GM19397 (cell line): ENCODE data around the gene CAMSAP1.

Experiments used
- ATAC-seq: cut with Tn5 transposase; IDR thresholded peaks from one replicate; pipeline ENCODE4 v1.9.1; 2021; ENCODE audit warnings: mild to moderate bottlenecking, moderate library complexity; ENCODE audit not compliant: unreplicated experiment

CAMSAP1 gene

GRCh38 chr9:135840539-135840938 is 66.8 kb downstream of the CAMSAP1 start:
- no peak for ATAC-seq

- ATAC-seq, result no peak
Observed at GRCh38 chr9:135840107-135840506, 67.2 kb downstream of the CAMSAP1 start.

GRCh38 chr9:135839516-135839915 is 67.8 kb downstream of the CAMSAP1 start:
- ATAC-seq, result no peak

GRCh38 chr9:135835131-135835530 is 72.2 kb downstream of the CAMSAP1 start:
- ATAC-seq, result no peak

- no peak for ATAC-seq
Observed at GRCh38 chr9:135833864-135834263, 73.5 kb downstream of the CAMSAP1 start.

- ATAC-seq, result no peak
Observed at GRCh38 chr9:135830496-135830895, 76.8 kb downstream of the CAMSAP1 start.

GRCh38 chr9:135828656-135829055 is 78.7 kb downstream of the CAMSAP1 start:
- no peak for ATAC-seq

GRCh38 chr9:135827866-135828580 is 79.3 kb downstream of the CAMSAP1 start:
- ATAC-seq, result no peak

GRCh38 chr9:135827301-135827700 is 80.0 kb downstream of the CAMSAP1 start:
- ATAC-seq, result no peak

GRCh38 chr9:135826188-135826545 is 81.2 kb downstream of the CAMSAP1 start:
- no peak for ATAC-seq

GRCh38 chr9:135825435-135826187 is 81.7 kb downstream of the CAMSAP1 start:
- no peak for ATAC-seq

- ATAC-seq, result no peak
Observed at GRCh38 chr9:135823036-135823435, 84.3 kb downstream of the CAMSAP1 start.

GRCh38 chr9:135822374-135822755 is 85.0 kb downstream of the CAMSAP1 start:
- no peak for ATAC-seq

GRCh38 chr9:135821733-135822373 is 85.5 kb downstream of the CAMSAP1 start:
- ATAC-seq, result no peak

- no peak for ATAC-seq
Observed at GRCh38 chr9:135821116-135821515, 86.2 kb downstream of the CAMSAP1 start.

GRCh38 chr9:135820661-135821060 is 86.7 kb downstream of the CAMSAP1 start:
- no peak for ATAC-seq

- ATAC-seq, result no peak
Observed at GRCh38 chr9:135819905-135820304, 87.4 kb downstream of the CAMSAP1 start.

- no peak for ATAC-seq
Observed at GRCh38 chr9:135818718-135819475, 88.4 kb downstream of the CAMSAP1 start.

- ATAC-seq, result no peak
Observed at GRCh38 chr9:135817951-135818717, 89.2 kb downstream of the CAMSAP1 start.

- ATAC-seq, result no peak
Observed at GRCh38 chr9:135816651-135816970, 90.7 kb downstream of the CAMSAP1 start.
